ENCODE results near the gene ACYP2.

ACYP2 gene

DNA sequence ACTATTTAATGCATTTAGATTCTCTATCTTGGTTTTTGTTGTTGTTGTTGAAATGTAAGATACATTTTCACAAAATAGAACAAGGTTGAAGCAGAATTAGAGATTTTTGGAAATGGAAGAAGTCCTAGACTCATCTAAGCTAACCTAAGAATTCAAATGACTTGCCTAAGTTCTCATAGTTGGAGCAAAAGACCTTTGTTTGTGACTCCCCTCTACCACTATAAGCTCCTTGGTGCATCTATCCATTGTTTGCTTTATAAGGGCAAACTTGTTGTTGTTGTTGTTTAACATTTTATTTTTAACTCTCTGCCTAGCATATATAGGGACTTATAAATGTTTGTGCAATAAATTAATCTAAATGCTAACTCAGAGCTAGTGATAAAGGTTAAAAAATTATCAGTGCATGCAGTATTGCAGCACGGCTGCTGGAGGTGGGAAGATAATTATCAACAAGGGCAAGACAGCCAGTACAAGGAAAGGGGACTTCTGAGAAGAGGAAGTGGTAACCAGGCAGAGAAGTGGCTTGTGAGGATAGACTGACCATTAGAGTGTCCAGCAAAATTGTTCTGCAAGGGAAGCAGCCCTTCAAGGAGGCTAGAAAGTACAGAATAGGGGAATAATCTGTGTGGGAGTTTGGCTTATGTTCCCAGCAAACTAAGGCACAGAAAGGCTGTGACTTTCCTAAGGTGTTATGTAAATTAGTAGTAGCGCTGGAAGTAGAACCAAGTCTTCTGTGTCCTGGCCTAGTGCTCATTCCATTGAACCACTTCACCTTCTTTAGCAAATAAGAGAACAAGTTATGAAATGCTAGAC lies 38.1 kb upstream of the ACYP2 start:
- no peak overlapping the region for H3K4me3 ChIP-seq (ENCODE audit: low read depth, low read length)
- TF ChIP-seq, protein P1, sequence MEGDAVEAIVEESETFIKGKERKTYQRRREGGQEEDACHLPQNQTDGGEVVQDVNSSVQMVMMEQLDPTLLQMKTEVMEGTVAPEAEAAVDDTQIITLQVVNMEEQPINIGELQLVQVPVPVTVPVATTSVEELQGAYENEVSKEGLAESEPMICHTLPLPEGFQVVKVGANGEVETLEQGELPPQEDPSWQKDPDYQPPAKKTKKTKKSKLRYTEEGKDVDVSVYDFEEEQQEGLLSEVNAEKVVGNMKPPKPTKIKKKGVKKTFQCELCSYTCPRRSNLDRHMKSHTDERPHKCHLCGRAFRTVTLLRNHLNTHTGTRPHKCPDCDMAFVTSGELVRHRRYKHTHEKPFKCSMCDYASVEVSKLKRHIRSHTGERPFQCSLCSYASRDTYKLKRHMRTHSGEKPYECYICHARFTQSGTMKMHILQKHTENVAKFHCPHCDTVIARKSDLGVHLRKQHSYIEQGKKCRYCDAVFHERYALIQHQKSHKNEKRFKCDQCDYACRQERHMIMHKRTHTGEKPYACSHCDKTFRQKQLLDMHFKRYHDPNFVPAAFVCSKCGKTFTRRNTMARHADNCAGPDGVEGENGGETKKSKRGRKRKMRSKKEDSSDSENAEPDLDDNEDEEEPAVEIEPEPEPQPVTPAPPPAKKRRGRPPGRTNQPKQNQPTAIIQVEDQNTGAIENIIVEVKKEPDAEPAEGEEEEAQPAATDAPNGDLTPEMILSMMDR (IDR thresholded peaks at IDR 0.05; ENCODE audit: control insufficient read depth, extremely low read depth, insufficient read depth) = no peak
- no peak for DNase-seq (ENCODE audit: low read depth)

DNA sequence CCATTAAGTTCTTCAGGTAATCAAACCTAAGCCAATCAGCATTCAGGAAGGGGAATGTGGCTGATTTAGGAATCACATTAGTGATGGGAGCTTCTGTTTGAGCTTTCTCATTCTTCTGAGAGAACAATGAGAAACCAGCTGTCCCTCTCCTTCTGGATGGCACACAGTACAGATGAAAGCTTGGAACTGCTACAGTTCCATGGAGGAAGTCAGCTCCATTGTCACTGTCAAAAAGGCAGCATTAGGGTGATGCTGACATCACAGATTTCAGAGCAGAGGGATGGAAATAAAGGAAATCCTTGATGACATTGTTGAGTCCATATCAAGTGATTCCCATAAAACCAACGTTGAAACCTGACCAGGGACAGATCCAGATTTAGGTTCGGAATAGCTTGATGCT lies 36.1 kb upstream of the ACYP2 start:
- H3K4me3 ChIP-seq (ENCODE audit: low read depth, low read length) = no peak overlapping the region
- TF ChIP-seq, protein P1 (IDR thresholded peaks at IDR 0.05; ENCODE audit: control insufficient read depth, extremely low read depth, insufficient read depth) = no peak
- no peak for DNase-seq (ENCODE audit: low read depth)

DNA sequence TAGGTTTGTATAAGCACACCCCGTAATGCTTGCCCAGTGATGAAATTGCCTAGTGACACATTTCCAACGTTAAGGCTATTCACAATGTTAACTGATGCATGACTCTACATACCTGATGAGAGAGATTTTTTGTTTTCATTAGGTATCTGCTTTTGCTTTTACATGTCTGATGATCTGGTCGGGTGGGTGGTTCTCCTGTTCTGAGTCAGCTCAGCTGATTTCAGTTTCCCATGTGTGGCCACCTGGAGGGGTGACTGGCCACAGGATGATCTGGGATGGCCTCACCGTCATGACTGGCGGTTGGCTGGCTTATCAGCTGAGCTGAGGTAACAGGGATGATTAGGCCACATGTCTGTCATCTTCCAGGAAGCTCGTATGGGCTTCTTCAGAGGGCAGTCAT lies 33.8 kb upstream of the ACYP2 start:
- DNase-seq (ENCODE audit: low read depth) = no peak
- TF ChIP-seq, protein P1 (IDR thresholded peaks at IDR 0.05; ENCODE audit: control insufficient read depth, extremely low read depth, insufficient read depth) = no peak
- no peak overlapping the region for H3K4me3 ChIP-seq (ENCODE audit: low read depth, low read length)

DNA sequence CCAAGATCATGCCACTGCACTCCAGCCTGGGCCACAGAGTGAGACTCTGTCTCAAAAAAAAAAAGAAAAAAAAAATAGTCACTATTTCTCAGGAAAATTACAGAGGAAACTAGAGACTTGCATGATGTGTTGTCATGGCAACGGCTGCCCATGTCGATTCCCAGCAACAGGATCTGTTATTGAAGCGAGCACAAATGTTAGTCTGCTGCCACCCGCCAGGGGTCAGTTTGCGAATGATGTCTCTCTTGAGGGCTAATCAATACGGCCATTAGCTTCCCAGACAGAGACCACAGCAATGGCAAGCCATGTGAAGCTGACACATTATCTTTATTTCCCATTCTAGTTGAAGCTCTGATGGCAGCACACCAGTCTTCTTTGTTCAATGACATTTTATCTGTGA lies 32.4 kb upstream of the ACYP2 start:
- no peak overlapping the region for H3K4me3 ChIP-seq (ENCODE audit: low read depth, low read length)
- no peak for DNase-seq (ENCODE audit: low read depth)
- TF ChIP-seq, protein P1 (IDR thresholded peaks at IDR 0.05; ENCODE audit: control insufficient read depth, extremely low read depth, insufficient read depth) = no peak

DNA sequence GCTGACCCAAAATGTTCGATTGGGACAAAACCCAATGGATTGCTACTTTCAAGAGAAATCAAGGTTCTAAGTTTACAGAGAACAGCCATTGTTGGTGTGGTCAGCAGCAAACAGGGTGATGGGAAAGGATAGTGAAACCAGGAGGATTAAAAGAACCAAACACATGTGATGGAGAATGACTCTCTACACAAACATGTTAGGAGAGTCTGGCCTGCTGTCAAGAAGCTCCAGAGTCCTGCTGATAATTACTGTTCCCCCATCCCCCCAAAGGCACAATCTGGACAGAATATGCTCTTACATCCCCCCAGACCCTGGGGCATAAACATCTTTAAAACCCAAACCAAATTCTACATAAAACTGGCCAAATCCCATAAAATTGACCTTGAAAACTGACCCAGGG lies 32.0 kb upstream of the ACYP2 start:
- H3K4me3 ChIP-seq (ENCODE audit: low read depth, low read length) = no peak overlapping the region
- no peak for DNase-seq (ENCODE audit: low read depth)
- TF ChIP-seq, protein P1 (IDR thresholded peaks at IDR 0.05; ENCODE audit: control insufficient read depth, extremely low read depth, insufficient read depth) = no peak

DNA sequence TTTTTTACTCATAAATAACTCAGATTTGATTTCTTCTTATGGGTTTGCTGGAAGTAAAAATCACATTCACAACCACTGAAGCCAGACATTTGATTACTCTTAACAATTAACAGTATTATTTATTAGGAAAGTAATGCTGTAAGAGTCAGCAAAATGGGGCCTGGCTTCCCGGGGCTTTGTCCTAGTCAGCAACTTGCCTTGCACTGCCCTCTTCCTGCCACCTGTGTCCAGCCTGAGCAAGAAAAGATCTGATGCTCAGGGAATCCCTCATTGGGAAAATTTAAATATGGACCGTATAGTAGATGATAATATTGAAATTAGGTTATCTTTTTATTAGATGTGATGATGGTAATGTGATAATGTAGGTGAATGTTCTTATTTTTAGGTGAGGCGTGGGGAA lies 30.8 kb upstream of the ACYP2 start:
- DNase-seq (ENCODE audit: low read depth) = no peak
- no peak overlapping the region for H3K4me3 ChIP-seq (ENCODE audit: low read depth, low read length)
- TF ChIP-seq, protein P1 (IDR thresholded peaks at IDR 0.05; ENCODE audit: control insufficient read depth, extremely low read depth, insufficient read depth) = peak; percentile 45

DNA sequence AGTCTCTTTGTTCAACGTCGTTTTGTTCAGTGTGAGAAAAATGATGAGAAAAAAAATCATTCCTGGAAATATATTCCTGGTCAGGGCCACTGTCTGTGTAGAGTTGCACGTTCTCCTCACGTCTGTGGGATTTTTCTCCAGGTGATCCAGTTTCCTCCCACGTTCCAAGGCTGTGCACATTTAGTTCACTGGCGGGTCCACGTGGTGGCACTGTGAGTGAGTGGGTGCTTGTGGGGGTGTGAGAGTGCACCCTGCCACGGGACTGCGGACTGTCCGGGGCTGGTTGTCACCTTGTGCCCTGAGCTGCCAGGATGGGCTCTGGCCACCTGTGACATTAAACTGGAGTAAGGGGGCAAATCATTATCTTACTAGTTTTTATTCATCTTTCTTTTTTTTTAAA lies 30.3 kb upstream of the ACYP2 start:
- H3K4me3 ChIP-seq (ENCODE audit: low read depth, low read length) = no peak overlapping the region
- TF ChIP-seq, protein P1 (IDR thresholded peaks at IDR 0.05; ENCODE audit: control insufficient read depth, extremely low read depth, insufficient read depth) = no peak
- no peak for DNase-seq (ENCODE audit: low read depth)

Data from LNCaP clone FGC (cell line).